ENCODE results near the gene CTSF. TPM values are rescaled to one million over a fixed set of nuclear protein-coding genes. Genes with fewer than 3 reads are reported as not detected.

CTSF gene
- total RNA-seq, 1 donor from 2014 or later = 25.1 TPM

GRCh38 chr11:66567787-66568123 is 651 bp downstream of the CTSF start:
- Histone ChIP-seq H3K36me3 (ENCODE audit: control insufficient read depth, insufficient read depth, low read length) (no peaks in the 10 kb centered on the region), H3K4me3 (ENCODE audit: low read depth, low read length) (peak overlapping the region; percentile 38), H3K27me3 (ENCODE audit: control insufficient read depth, insufficient read depth, low read length) (peaks cover 8% of the 10 kb centered on the region)
- TF ChIP-seq CTCF (IDR thresholded peaks at IDR 0.05; ENCODE audit: insufficient read depth, low read length, poor library complexity, severe bottlenecking) = no peak
- no peak for DNase-seq (ENCODE audit: low read depth)

GRCh38 chr11:66566221-66566620 is 2.2 kb downstream of the CTSF start:
- no peak for TF ChIP-seq CTCF (IDR thresholded peaks at IDR 0.05; ENCODE audit: insufficient read depth, low read length, poor library complexity, severe bottlenecking)
- no peak for DNase-seq (ENCODE audit: low read depth)
- Histone ChIP-seq H3K36me3 (ENCODE audit: control insufficient read depth, insufficient read depth, low read length) (no peaks in the 10 kb centered on the region), H3K4me3 (ENCODE audit: low read depth, low read length) (no peak overlapping the region), H3K27me3 (ENCODE audit: control insufficient read depth, insufficient read depth, low read length) (peaks cover 8% of the 10 kb centered on the region)

- peaks cover 13% of the 10 kb centered on the region for H3K27me3 ChIP-seq (ENCODE audit: control insufficient read depth, insufficient read depth, low read length)
- H3K4me3 ChIP-seq (ENCODE audit: low read depth, low read length) = no peak overlapping the region
- TF ChIP-seq CTCF (IDR thresholded peaks at IDR 0.05; ENCODE audit: insufficient read depth, low read length, poor library complexity, severe bottlenecking) = no peak
- no peak for DNase-seq (ENCODE audit: low read depth)
- no peaks in the 10 kb centered on the region for H3K36me3 ChIP-seq (ENCODE audit: control insufficient read depth, insufficient read depth, low read length)
Observed at GRCh38 chr11:66564984-66565383, 3.4 kb downstream of the CTSF start.

GRCh38 chr11:66564538-66564937 is 3.9 kb downstream of the CTSF start:
- no peaks in the 10 kb centered on the region for H3K36me3 ChIP-seq (ENCODE audit: control insufficient read depth, insufficient read depth, low read length)
- no peak for TF ChIP-seq CTCF (IDR thresholded peaks at IDR 0.05; ENCODE audit: insufficient read depth, low read length, poor library complexity, severe bottlenecking)
- H3K27me3 ChIP-seq (ENCODE audit: control insufficient read depth, insufficient read depth, low read length) = peaks cover 16% of the 10 kb centered on the region
- no peak for DNase-seq (ENCODE audit: low read depth)
- no peak overlapping the region for H3K4me3 ChIP-seq (ENCODE audit: low read depth, low read length)

- H3K36me3 ChIP-seq (ENCODE audit: control insufficient read depth, insufficient read depth, low read length) = no peaks in the 10 kb centered on the region
- no peak overlapping the region for H3K4me3 ChIP-seq (ENCODE audit: low read depth, low read length)
- no peak for TF ChIP-seq CTCF (IDR thresholded peaks at IDR 0.05; ENCODE audit: insufficient read depth, low read length, poor library complexity, severe bottlenecking)
- H3K27me3 ChIP-seq (ENCODE audit: control insufficient read depth, insufficient read depth, low read length) = peaks cover 22% of the 10 kb centered on the region
- no peak for DNase-seq (ENCODE audit: low read depth)
Observed at GRCh38 chr11:66563832-66564231, 4.6 kb downstream of the CTSF start.

GRCh38 chr11:66562907-66563583 is 5.4 kb downstream of the CTSF start:
- no peak for TF ChIP-seq CTCF (IDR thresholded peaks at IDR 0.05; ENCODE audit: insufficient read depth, low read length, poor library complexity, severe bottlenecking)
- Histone ChIP-seq H3K4me3 (ENCODE audit: low read depth, low read length) (no peak overlapping the region), H3K27me3 (ENCODE audit: control insufficient read depth, insufficient read depth, low read length) (peaks cover 28% of the 10 kb centered on the region), H3K36me3 (ENCODE audit: control insufficient read depth, insufficient read depth, low read length) (no peaks in the 10 kb centered on the region)
- DNase-seq (ENCODE audit: low read depth) = no peak
